Measurements from ENCODE around the gene HOXC4.

HOXC4 gene

DNA sequence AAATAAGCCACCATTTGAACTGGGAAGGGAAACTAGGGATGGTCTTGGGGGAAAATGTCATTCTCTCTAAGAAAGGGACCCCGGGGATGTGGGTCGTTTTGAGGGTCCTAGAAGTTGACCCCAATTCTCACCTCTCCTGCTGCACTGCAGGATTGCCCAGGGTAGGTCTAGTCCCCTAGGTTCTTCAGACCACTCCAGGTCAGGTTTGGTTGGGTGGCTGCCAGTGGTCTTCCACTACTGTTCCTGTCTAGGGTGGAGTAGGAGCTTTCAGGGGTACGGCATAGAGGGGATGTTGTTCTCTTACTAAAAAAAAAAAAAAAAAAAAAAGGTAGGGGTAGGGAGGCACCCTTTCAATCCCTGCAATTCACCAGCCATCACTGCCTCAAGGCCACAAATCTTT, 37.6 kb upstream of the HOXC4 start:
- no peak for DNase-seq

DNA sequence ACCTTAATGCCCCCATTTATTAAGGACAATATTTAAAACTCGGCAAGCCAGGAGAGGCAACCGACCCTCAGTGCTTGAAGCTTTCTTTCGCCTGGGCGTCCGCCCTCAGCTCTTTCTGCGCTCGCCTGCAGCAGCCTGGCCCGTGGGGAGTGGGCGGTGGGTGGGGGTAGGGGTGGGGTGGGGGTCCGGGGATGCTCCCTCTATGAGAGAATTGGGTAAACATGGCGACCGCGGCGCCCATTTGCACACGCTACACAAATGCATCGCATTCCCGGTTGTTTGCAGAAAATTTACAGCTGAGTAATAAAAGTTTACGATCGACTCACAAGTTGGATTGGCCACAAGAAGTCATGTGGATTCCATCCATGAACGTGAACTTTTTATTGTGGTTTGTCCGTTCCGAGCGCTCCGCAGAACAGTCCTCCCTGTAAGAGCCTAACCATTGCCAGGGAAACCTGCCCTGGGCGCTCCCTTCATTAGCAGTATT, 37.1 kb upstream of the HOXC4 start:
- no peak for DNase-seq

- DNase-seq, result peak; percentile 69
Measured at GRCh38 chr12:54017027-54017788, 36.4 kb upstream of the HOXC4 start.

DNA sequence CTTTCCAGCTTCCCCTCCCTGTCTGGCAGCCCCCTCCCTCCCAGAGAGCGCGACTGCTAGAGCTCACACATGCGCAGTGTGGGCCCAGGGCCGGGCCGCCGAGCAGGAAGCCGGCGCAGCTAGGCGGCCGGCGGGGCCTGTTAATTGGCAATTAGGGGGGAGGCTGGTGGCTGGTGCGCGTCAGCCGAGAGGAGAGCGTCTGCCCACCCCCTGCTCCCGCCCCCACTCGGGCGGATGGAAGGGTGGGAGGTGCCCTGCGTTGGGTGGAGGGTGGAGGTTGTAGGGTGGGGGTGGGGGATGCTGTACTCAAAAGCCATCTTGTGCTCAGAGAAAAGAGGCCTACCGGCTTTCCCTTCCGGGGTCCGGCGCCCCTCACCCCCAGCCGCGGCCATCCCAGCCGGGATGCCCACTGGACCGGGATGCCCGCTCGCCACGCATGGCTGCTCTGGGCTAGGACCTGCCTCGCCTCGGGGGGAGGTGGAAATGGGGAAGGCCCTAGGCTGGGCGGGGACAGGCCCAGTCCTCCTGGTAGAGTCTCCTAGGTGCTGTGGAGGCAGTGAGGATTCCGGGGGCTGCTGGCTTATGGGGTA, 35.7 kb upstream of the HOXC4 start:
- peak; percentile 93 for DNase-seq

DNA sequence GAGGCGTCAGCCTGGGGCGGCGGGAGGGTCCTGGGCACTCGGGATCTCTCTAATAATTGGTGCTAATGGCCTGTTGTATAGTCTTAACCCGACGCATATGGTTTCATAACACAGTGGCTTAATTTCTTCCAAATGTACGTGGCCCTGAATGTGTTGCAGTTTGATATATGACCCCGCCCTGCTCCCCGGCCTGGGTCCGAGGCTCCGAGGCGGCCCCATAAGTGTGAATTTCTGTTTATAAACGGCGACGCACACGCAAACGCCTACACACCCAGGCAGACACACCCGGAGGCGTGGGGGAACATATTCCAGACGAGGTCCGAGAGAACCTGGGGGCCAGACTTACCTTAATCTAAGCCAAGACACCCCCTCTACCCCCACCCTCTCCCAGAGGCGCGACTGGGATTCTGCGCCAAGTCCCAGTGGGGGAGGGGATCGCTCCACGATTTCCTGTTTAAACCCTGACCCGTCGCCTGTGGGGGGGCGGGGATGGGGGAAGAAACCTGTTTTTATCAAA, 35.1 kb upstream of the HOXC4 start:
- no peak for DNase-seq

- DNase-seq, result no peak
Measured at GRCh38 chr12:54019091-54019811, 34.4 kb upstream of the HOXC4 start.

DNA sequence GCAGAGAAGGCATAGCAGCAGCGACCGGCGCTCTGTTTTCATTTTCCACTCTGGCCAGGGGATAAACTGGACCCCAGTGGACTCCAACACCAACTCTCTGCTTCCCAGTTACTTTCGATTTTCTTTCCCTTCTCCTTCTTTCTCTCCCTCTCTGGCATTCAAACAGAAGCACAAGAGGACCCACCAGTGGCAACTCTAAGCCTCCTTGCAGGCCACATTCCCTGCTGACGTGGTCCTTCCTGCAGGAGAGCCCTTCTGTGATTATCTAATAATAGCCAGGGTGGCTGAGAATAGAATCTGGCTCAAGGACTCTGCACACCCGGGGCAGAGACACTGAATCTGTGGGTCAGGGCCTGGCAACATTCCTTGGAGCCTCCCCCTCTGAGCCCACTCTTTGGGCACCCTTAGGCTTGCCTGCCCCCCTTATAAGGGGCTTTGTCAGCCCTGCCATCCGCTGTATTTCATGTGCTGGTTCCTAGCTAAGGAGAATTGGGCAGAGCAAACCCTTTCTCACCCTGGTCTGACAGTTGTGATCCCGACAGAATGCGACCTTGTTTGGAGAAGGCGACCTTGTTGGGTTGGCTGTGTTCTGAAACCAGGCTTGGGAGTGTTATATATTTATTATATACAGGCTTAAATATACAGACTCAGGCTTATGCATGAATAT, 33.6 kb upstream of the HOXC4 start:
- no peak for DNase-seq

GRCh38 chr12:54020591-54021405, 32.8 kb upstream of the HOXC4 start:
- no peak for DNase-seq

- no peak for DNase-seq
Measured at GRCh38 chr12:54021432-54022013, 32.1 kb upstream of the HOXC4 start.

- DNase-seq, result no peak
Measured at GRCh38 chr12:54022960-54023884, 30.4 kb upstream of the HOXC4 start.

- DNase-seq, result no peak
Measured at GRCh38 chr12:54024127-54024526, 29.5 kb upstream of the HOXC4 start.

- DNase-seq, result no peak
Measured at GRCh38 chr12:54024581-54025305, 28.9 kb upstream of the HOXC4 start.

- DNase-seq, result no peak
Measured at GRCh38 chr12:54025499-54026405, 27.9 kb upstream of the HOXC4 start.

- DNase-seq, result no peak
Measured at GRCh38 chr12:54026640-54027441, 26.8 kb upstream of the HOXC4 start.

- no peak for DNase-seq
Measured at GRCh38 chr12:54027442-54027786, 26.2 kb upstream of the HOXC4 start.

DNA sequence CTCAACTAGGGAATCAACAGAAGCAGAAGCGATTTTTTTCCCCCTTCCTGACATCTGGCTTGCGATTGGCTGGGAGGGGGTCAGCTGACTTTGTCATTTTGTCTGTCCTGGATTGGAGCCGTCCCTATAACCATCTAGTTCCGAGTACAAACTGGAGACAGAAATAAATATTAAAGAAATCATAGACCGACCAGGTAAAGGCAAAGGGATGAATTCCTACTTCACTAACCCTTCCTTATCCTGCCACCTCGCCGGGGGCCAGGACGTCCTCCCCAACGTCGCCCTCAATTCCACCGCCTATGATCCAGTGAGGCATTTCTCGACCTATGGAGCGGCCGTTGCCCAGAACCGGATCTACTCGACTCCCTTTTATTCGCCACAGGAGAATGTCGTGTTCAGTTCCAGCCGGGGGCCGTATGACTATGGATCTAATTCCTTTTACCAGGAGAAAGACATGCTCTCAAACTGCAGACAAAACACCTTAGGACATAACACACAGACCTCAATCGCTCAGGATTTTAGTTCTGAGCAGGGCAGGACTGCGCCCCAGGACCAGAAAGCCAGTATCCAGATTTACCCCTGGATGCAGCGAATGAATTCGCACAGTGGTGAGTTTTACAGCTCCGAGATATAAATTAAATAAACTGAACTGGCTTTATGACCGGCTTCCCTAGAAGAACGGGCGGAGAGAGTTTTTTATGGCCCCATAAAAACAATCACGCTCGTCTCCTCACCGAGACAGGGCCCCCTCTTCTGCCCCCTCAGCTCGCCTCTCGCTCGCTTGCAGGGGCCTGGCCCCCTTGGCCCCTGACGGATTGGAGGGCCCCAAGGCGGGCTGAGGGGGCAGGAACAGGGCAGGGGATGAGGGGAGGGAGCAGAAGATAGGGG, 25.1 kb upstream of the HOXC4 start, which contains the start of gene HOXC6:
Gene HOXC6, plus strand, starts transcription at position 127 of the 888 bp plus-strand sequence. Its CDS starts 82 bp downstream, at position 209.
- no peak for DNase-seq

Data from COR-L47 (cell line).